ENCODE results near the gene TNRC6A.
A peak's percentile ranks its signal among the peaks of the same experiment; 100 is the strongest.
"Not testable (repeated sequence)": the region's sequence is repeated elsewhere in the genome, so short reads cannot be mapped to it uniquely, and the experiment has no call there.

TNRC6A gene

GRCh38 chr16:24723663-24724062 is 5.8 kb upstream of the TNRC6A start:
- no peak for DNase-seq

- no peak for DNase-seq
These were observed 1.4 kb upstream of the TNRC6A start for GRCh38 chr16:24728011-24728410.

GRCh38 chr16:24728891-24729242 is 584 bp upstream of the TNRC6A start:
- peak in 1 of 58 donors; percentile 25 for DNase-seq

- DNase-seq = peak in 22 of 58 donors; percentile 6 to 52 (median 29)
These were observed 732 bp downstream of the TNRC6A start for GRCh38 chr16:24729951-24730815.

- no peak for DNase-seq
These were observed 1.5 kb downstream of the TNRC6A start for GRCh38 chr16:24730914-24731313.

GRCh38 chr16:24731722-24732419 is 2.4 kb downstream of the TNRC6A start:
- no peak for DNase-seq

GRCh38 chr16:24734382-24734781 is 4.9 kb downstream of the TNRC6A start:
- no peak for DNase-seq

- DNase-seq = peak in 1 of 58 donors; percentile 31
These were observed 7.3 kb downstream of the TNRC6A start for GRCh38 chr16:24736758-24737157.

GRCh38 chr16:24737391-24737871 is 8.0 kb downstream of the TNRC6A start:
- no peak for DNase-seq

GRCh38 chr16:24737916-24738594 is 8.6 kb downstream of the TNRC6A start:
- DNase-seq = no peak

GRCh38 chr16:24738895-24739294 is 9.4 kb downstream of the TNRC6A start:
- DNase-seq = no peak

GRCh38 chr16:24741862-24742261 is 12.4 kb downstream of the TNRC6A start:
- no peak for DNase-seq

- not testable (repeated sequence) for DNase-seq
These were observed 13.2 kb downstream of the TNRC6A start for GRCh38 chr16:24742610-24743009.

GRCh38 chr16:24745391-24745790 is 15.9 kb downstream of the TNRC6A start:
- DNase-seq = no peak

GRCh38 chr16:24745791-24746190 is 16.3 kb downstream of the TNRC6A start:
- DNase-seq = no peak

- no peak for DNase-seq
These were observed 18.0 kb downstream of the TNRC6A start for GRCh38 chr16:24747441-24747840.

GRCh38 chr16:24748242-24748641 is 18.8 kb downstream of the TNRC6A start:
- DNase-seq = peak in 30 of 58 donors; percentile 1 to 79 (median 18)

GRCh38 chr16:24749310-24749709 is 19.9 kb downstream of the TNRC6A start:
- no peak for DNase-seq

- DNase-seq = not testable (repeated sequence)
These were observed 20.4 kb downstream of the TNRC6A start for GRCh38 chr16:24749872-24750271.

- no peak for DNase-seq
These were observed 23.5 kb downstream of the TNRC6A start for GRCh38 chr16:24753000-24753399.

GRCh38 chr16:24753437-24753836 is 24.0 kb downstream of the TNRC6A start:
- DNase-seq = no peak

GRCh38 chr16:24754543-24754942 is 25.1 kb downstream of the TNRC6A start:
- no peak for DNase-seq

All from anterior cingulate cortex (tissue), 58 donors.